ENCODE measurements around the gene POGLUT2. TPM values are rescaled to one million over a fixed set of nuclear protein-coding genes. Genes with fewer than 3 reads are reported as not detected.

POGLUT2 gene
- total and polyA plus RNA-seq, 2 experiments from 2014 or later = 14.6 to 17.5 TPM

DNA sequence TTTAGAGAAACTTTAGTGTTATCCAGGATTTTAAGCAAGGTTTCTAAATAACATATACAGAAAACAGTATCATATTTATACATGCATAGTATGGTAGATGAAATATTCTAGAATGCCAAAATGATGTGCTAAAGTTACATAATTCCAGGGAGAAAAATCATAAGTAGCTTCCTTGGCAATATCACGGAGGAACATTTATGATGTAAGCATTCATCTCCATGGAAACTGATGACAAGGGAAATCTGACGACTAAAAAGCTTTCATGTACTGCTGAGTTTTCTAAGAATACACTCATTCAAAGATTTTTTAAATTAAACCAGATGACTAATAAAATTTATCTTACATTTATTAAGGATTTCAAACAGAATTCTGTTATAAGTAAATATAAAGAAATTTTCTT lies 29.9 kb downstream of the POGLUT2 start:
- Histone ChIP-seq H3K4me2 (no peak overlapping the region), H2AFZ (no peak overlapping the region), H3K27me3 (ENCODE audit: insufficient read depth) (peaks cover 21% of the 10 kb centered on the region), H3K9me2 (ENCODE audit: insufficient read depth) (no peaks in the 10 kb centered on the region), H4K20me1 (replicated peaks; ENCODE audit: insufficient read depth) (no peaks in the 10 kb centered on the region; the same call in 1 of the 2 replicates), H3K4me1 (ENCODE audit: insufficient read depth) (no peaks in the 10 kb centered on the region; the same call in 1 of the 2 replicates), H3K4me3 (no peak overlapping the region), H3F3A (replicated peaks; ENCODE audit: low read depth) (no peaks in the 10 kb centered on the region), H3K79me2 (replicated peaks; ENCODE audit: insufficient read depth) (no peaks in the 10 kb centered on the region), H3K36me3 (ENCODE audit: insufficient read depth) (no peaks in the 10 kb centered on the region), H3K27ac (ENCODE audit: low read depth) (no peak overlapping the region)
- peaks cover 7% of the 10 kb centered on the region for H3K4me1 Mint-ChIP-seq
- H3K9me3 Mint-ChIP-seq = no peaks in the 10 kb centered on the region; the same call in 2 of the 3 replicates
- peaks cover 3% of the 10 kb centered on the region; the same call in 2 of the 3 replicates for H3K36me3 Mint-ChIP-seq (ENCODE audit: low read depth)
- DNase-seq (ENCODE audit: low spot score) = no peak
- no peak for ATAC-seq
- H3K4me3 Mint-ChIP-seq = no peak overlapping the region
- no peak overlapping the region for H3K27ac Mint-ChIP-seq
- TF ChIP-seq POLR2AphosphoS5 (IDR thresholded peaks at IDR 0.05; ENCODE audit: low read depth) (no peak), STAT1 (IDR thresholded peaks at IDR 0.05; ENCODE audit: unreplicated experiment) (no peak), JUNB (IDR thresholded peaks at IDR 0.05; ENCODE audit: unreplicated experiment) (no peak), EZH2 (IDR thresholded peaks at IDR 0.05; ENCODE audit: low read depth, unreplicated experiment) (no peak), CREB1 (CRISPR knock-in tag; IDR thresholded peaks at IDR 0.05; ENCODE audit: low read depth) (no peak), ZNF114 (CRISPR knock-in tag; IDR thresholded peaks at IDR 0.05) (no peak)
- TF ChIP-seq, protein P1, sequence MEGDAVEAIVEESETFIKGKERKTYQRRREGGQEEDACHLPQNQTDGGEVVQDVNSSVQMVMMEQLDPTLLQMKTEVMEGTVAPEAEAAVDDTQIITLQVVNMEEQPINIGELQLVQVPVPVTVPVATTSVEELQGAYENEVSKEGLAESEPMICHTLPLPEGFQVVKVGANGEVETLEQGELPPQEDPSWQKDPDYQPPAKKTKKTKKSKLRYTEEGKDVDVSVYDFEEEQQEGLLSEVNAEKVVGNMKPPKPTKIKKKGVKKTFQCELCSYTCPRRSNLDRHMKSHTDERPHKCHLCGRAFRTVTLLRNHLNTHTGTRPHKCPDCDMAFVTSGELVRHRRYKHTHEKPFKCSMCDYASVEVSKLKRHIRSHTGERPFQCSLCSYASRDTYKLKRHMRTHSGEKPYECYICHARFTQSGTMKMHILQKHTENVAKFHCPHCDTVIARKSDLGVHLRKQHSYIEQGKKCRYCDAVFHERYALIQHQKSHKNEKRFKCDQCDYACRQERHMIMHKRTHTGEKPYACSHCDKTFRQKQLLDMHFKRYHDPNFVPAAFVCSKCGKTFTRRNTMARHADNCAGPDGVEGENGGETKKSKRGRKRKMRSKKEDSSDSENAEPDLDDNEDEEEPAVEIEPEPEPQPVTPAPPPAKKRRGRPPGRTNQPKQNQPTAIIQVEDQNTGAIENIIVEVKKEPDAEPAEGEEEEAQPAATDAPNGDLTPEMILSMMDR (conservative IDR thresholded peaks at IDR 0.05; ENCODE audit: low read depth in 2 of 2) = no peak
- TF ChIP-seq, protein P2, sequence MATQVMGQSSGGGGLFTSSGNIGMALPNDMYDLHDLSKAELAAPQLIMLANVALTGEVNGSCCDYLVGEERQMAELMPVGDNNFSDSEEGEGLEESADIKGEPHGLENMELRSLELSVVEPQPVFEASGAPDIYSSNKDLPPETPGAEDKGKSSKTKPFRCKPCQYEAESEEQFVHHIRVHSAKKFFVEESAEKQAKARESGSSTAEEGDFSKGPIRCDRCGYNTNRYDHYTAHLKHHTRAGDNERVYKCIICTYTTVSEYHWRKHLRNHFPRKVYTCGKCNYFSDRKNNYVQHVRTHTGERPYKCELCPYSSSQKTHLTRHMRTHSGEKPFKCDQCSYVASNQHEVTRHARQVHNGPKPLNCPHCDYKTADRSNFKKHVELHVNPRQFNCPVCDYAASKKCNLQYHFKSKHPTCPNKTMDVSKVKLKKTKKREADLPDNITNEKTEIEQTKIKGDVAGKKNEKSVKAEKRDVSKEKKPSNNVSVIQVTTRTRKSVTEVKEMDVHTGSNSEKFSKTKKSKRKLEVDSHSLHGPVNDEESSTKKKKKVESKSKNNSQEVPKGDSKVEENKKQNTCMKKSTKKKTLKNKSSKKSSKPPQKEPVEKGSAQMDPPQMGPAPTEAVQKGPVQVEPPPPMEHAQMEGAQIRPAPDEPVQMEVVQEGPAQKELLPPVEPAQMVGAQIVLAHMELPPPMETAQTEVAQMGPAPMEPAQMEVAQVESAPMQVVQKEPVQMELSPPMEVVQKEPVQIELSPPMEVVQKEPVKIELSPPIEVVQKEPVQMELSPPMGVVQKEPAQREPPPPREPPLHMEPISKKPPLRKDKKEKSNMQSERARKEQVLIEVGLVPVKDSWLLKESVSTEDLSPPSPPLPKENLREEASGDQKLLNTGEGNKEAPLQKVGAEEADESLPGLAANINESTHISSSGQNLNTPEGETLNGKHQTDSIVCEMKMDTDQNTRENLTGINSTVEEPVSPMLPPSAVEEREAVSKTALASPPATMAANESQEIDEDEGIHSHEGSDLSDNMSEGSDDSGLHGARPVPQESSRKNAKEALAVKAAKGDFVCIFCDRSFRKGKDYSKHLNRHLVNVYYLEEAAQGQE (IDR thresholded peaks at IDR 0.05; ENCODE audit: unreplicated experiment) = no peak
- TF ChIP-seq, protein P3, sequence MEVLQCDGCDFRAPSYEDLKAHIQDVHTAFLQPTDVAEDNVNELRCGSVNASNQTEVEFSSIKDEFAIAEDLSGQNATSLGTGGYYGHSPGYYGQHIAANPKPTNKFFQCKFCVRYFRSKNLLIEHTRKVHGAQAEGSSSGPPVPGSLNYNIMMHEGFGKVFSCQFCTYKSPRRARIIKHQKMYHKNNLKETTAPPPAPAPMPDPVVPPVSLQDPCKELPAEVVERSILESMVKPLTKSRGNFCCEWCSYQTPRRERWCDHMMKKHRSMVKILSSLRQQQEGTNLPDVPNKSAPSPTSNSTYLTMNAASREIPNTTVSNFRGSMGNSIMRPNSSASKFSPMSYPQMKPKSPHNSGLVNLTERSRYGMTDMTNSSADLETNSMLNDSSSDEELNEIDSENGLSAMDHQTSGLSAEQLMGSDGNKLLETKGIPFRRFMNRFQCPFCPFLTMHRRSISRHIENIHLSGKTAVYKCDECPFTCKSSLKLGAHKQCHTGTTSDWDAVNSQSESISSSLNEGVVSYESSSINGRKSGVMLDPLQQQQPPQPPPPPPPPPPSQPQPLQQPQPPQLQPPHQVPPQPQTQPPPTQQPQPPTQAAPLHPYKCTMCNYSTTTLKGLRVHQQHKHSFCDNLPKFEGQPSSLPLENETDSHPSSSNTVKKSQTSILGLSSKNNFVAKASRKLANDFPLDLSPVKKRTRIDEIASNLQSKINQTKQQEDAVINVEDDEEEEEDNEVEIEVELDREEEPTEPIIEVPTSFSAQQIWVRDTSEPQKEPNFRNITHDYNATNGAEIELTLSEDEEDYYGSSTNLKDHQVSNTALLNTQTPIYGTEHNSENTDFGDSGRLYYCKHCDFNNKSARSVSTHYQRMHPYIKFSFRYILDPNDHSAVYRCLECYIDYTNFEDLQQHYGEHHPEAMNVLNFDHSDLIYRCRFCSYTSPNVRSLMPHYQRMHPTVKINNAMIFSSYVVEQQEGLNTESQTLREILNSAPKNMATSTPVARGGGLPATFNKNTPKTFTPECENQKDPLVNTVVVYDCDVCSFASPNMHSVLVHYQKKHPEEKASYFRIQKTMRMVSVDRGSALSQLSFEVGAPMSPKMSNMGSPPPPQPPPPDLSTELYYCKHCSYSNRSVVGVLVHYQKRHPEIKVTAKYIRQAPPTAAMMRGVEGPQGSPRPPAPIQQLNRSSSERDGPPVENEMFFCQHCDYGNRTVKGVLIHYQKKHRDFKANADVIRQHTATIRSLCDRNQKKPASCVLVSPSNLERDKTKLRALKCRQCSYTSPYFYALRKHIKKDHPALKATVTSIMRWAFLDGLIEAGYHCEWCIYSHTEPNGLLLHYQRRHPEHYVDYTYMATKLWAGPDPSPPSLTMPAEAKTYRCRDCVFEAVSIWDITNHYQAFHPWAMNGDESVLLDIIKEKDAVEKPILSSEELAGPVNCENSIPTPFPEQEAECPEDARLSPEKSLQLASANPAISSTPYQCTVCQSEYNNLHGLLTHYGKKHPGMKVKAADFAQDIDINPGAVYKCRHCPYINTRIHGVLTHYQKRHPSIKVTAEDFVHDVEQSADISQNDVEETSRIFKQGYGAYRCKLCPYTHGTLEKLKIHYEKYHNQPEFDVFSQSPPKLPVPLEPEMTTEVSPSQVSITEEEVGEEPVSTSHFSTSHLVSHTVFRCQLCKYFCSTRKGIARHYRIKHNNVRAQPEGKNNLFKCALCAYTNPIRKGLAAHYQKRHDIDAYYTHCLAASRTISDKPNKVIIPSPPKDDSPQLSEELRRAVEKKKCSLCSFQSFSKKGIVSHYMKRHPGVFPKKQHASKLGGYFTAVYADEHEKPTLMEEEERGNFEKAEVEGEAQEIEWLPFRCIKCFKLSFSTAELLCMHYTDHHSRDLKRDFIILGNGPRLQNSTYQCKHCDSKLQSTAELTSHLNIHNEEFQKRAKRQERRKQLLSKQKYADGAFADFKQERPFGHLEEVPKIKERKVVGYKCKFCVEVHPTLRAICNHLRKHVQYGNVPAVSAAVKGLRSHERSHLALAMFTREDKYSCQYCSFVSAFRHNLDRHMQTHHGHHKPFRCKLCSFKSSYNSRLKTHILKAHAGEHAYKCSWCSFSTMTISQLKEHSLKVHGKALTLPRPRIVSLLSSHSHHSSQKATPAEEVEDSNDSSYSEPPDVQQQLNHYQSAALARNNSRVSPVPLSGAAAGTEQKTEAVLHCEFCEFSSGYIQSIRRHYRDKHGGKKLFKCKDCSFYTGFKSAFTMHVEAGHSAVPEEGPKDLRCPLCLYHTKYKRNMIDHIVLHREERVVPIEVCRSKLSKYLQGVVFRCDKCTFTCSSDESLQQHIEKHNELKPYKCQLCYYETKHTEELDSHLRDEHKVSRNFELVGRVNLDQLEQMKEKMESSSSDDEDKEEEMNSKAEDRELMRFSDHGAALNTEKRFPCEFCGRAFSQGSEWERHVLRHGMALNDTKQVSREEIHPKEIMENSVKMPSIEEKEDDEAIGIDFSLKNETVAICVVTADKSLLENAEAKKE (CRISPR knock-in tag; IDR thresholded peaks at IDR 0.05) = no peak
- peaks cover 13% of the 10 kb centered on the region for H3K27me3 Mint-ChIP-seq (ENCODE audit: insufficient read depth, low read depth, poor library complexity)

Measured in GM23338 (cell line).